22Rv1 (cell line): ENCODE measurements around the gene TBC1D13.

ENCODE experiments used
- CTCF ChIP-seq: fragments of 450-650 bp; IDR thresholded peaks from 2 replicates; pipeline ENCODE4 v1.5.1; 2017; ENCODE audit warnings: mild to moderate bottlenecking
- ZFX ChIP-seq: fragments of 450-650 bp; IDR thresholded peaks from 2 replicates; pipeline ENCODE4 v1.6.1; 2017; ENCODE audit warnings: antibody characterized with exemption, borderline replicate concordance

DNA sequence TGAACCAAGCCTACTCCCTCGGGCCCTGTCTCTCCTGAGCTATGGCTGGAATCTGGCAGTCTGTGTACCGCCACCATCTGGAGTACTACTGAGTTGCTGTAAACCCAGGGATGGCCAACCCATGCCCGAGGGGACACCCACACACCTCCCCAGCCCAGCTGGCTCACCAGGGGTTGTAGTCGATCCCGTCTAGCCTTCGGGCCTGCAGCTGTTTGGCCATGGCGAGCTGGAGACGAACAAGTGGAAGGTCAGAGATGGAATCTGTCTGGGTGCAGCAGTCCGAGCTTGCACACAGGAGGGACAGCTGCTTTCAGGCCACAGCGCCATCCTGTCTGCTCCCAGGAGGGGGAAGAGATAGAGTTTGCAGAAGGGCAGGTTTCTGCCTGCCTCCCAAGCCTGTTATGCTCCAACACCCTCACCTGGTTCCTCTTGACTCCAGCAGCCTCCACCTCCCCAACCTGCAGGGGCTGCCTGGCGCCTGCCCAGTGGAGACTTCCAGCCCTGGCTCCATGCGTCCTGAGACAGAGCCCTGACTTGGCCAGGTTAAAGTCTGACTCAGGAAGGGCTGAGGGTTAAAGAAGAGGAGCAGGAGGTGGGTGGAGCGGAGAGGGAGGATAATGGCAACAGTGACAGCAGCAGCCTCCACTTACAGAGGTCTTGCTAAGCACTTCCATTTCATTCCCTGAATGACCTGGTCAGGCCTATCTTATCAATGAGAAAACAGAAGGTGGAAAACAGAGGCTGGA is 58.3 kb downstream of the TBC1D13 start:
- TF ChIP-seq CTCF, result no peak; the same call in 1 of the 2 replicates
- TF ChIP-seq ZFX, result no peak
